Mesangial cell (primary cell): Measurements from ENCODE around the gene NCR1. TPM values are rescaled to one million over a fixed set of nuclear protein-coding genes. Genes with fewer than 3 reads are reported as not detected.

Source experiments
- total RNA-seq: library from RNA; depleted of rRNA; stranded (reverse); fragments of >200 nt; gene quantifications from 2 replicates; pipeline ENCODE4 v1.2.3, GENCODE V29; 2015

The NCR1 gene, protein sequence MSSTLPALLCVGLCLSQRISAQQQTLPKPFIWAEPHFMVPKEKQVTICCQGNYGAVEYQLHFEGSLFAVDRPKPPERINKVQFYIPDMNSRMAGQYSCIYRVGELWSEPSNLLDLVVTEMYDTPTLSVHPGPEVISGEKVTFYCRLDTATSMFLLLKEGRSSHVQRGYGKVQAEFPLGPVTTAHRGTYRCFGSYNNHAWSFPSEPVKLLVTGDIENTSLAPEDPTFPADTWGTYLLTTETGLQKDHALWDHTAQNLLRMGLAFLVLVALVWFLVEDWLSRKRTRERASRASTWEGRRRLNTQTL
- total RNA-seq, result not detected in 2 replicates

GRCh38 chr19:54905803-54906511 lies at the start of gene NCR1:
TSS of gene NCR1 (plus strand) at chr19:54906148. CDS start at chr19:54906188, 40 bp downstream.

GRCh38 chr19:54873990-54874389 lies 32.0 kb upstream of the NCR1 start, which contains the start of gene FCAR:
TSS of gene FCAR (plus strand) at chr19:54874235. CDS start at chr19:54874290, 55 bp downstream.

GRCh38 chr19:54947381-54947780 lies 41.4 kb downstream of the NCR1 start, which contains the start of gene NLRP7:
TSS of gene NLRP7 (minus strand) at chr19:54947530.

Other genes starting within 250 kb of the NCR1 start
- gene LILRB4, start 243.2 kb upstream of the NCR1 start, total RNA-seq, result not detected in 2 replicates
- gene KIR3DL3, start 181.7 kb upstream of the NCR1 start, total RNA-seq, result not detected in 2 replicates
- not detected in 2 replicates for gene KIR2DL3, start 167.6 kb upstream of the NCR1 start, total RNA-seq
- not detected in 2 replicates for gene KIR2DL1, start 136.4 kb upstream of the NCR1 start, total RNA-seq
- not detected in 2 replicates for gene KIR2DL4, start 102.5 kb upstream of the NCR1 start, total RNA-seq
- gene KIR3DL1, start 89.7 kb upstream of the NCR1 start, total RNA-seq, result not detected in 2 replicates
- gene KIR2DS4, start 73.5 kb upstream of the NCR1 start, total RNA-seq, result not detected in 2 replicates
- not detected in 2 replicates for gene KIR3DL2, start 55.7 kb upstream of the NCR1 start, total RNA-seq
- not detected in 2 replicates for gene FCAR, start 31.9 kb upstream of the NCR1 start, total RNA-seq
- not detected in 2 replicates for gene NLRP7, start 41.4 kb downstream of the NCR1 start, total RNA-seq
- gene NLRP2, start 60.2 kb downstream of the NCR1 start, total RNA-seq, result 22.8 and 28.8 TPM in 2 replicates
- gene GP6, start 132.1 kb downstream of the NCR1 start, total RNA-seq, result 0.13 TPM in 1 of 2 replicates, not detected in the other
- gene RDH13, start 157.0 kb downstream of the NCR1 start, total RNA-seq, result 7.7 and 16.2 TPM in 2 replicates
- gene EPS8L1, start 169.7 kb downstream of the NCR1 start, total RNA-seq, result 6.0 and 30.7 TPM in 2 replicates
- 65.5 and 69.6 TPM in 2 replicates for gene PPP1R12C, start 211.5 kb downstream of the NCR1 start, total RNA-seq
- 0.65 and 5.2 TPM in 2 replicates for gene TNNT1, start 243.1 kb downstream of the NCR1 start, total RNA-seq